DMS114 treated with DMSO at 0.1 percent for 48 hours (cell line): Measurements from ENCODE around the gene RPGRIP1L.

Experiments used
- DNase-seq: peaks from one replicate; lab custom pipeline; 2025; ENCODE audit not compliant: unreplicated experiment; lab: John Stamatoyannopoulos, UW

RPGRIP1L gene

GRCh38 chr16:53664724-53665345 is 38.8 kb downstream of the RPGRIP1L start:
- no peak for DNase-seq

- DNase-seq: no peak
These were observed 41.6 kb downstream of the RPGRIP1L start for GRCh38 chr16:53662072-53662471.

GRCh38 chr16:53654946-53655345 is 48.7 kb downstream of the RPGRIP1L start:
- DNase-seq: no peak

GRCh38 chr16:53651357-53651756 is 52.3 kb downstream of the RPGRIP1L start:
- no peak for DNase-seq

GRCh38 chr16:53646506-53646905 is 57.2 kb downstream of the RPGRIP1L start:
- DNase-seq: no peak

GRCh38 chr16:53643474-53643873 is 60.2 kb downstream of the RPGRIP1L start:
- DNase-seq: no peak

- no peak for DNase-seq
These were observed 61.6 kb downstream of the RPGRIP1L start for GRCh38 chr16:53642094-53642493.

- no peak for DNase-seq
These were observed 66.7 kb downstream of the RPGRIP1L start for GRCh38 chr16:53636978-53637377.

GRCh38 chr16:53632526-53632925 is 71.1 kb downstream of the RPGRIP1L start:
- no peak for DNase-seq

- no peak for DNase-seq
These were observed 72.2 kb downstream of the RPGRIP1L start for GRCh38 chr16:53631236-53632025.

- no peak for DNase-seq
These were observed 73.9 kb downstream of the RPGRIP1L start for GRCh38 chr16:53629607-53630312.

GRCh38 chr16:53629151-53629550 is 74.5 kb downstream of the RPGRIP1L start:
- DNase-seq: no peak

GRCh38 chr16:53626811-53627210 is 76.8 kb downstream of the RPGRIP1L start:
- DNase-seq: no peak

- no peak for DNase-seq
These were observed 77.5 kb downstream of the RPGRIP1L start for GRCh38 chr16:53626161-53626560.

GRCh38 chr16:53625221-53625620 is 78.4 kb downstream of the RPGRIP1L start:
- no peak for DNase-seq

GRCh38 chr16:53622315-53622714 is 81.3 kb downstream of the RPGRIP1L start:
- no peak for DNase-seq

GRCh38 chr16:53620476-53620875 is 83.2 kb downstream of the RPGRIP1L start:
- no peak for DNase-seq

GRCh38 chr16:53619235-53619634 is 84.4 kb downstream of the RPGRIP1L start:
- DNase-seq: no peak

- no peak for DNase-seq
These were observed 89.3 kb downstream of the RPGRIP1L start for GRCh38 chr16:53614346-53614745.

GRCh38 chr16:53612003-53612402 is 91.7 kb downstream of the RPGRIP1L start:
- no peak for DNase-seq

GRCh38 chr16:53611179-53611696 is 92.4 kb downstream of the RPGRIP1L start:
- DNase-seq: no peak

- no peak for DNase-seq
These were observed 94.1 kb downstream of the RPGRIP1L start for GRCh38 chr16:53609536-53609935.
